ENCODE data around the gene ADAT3.
"Not testable (repeated sequence)": the region's sequence is repeated elsewhere in the genome, so short reads cannot be mapped to it uniquely, and the experiment has no call there.

Gene ADAT3

GRCh38 chr19:1884719-1885334 lies 20.4 kb upstream of the ADAT3 start:
- CTCF ChIA-PET, result no interaction called here
- TF ChIP-seq LEF1 (IDR thresholded peaks at IDR 0.05; ENCODE audit: borderline replicate concordance) (no peak), PKNOX1 (IDR thresholded peaks at IDR 0.05) (no peak), FOXK2 (IDR thresholded peaks at IDR 0.05) (no peak), HDGF (IDR thresholded peaks at IDR 0.05; ENCODE audit: borderline replicate concordance) (no peak), ZNF384 (IDR thresholded peaks at IDR 0.05) (no peak), TARDBP (IDR thresholded peaks at IDR 0.05) (no peak), BHLHE40 (IDR thresholded peaks at IDR 0.05; ENCODE audit: borderline replicate concordance) (no peak), SUZ12 (IDR thresholded peaks at IDR 0.05) (no peak), SP1 (IDR thresholded peaks at IDR 0.05) (no peak), FOXA1 (IDR thresholded peaks at IDR 0.05) (no peak), NFRKB (IDR thresholded peaks at IDR 0.05) (no peak), FOXM1 (IDR thresholded peaks at IDR 0.05; ENCODE audit: borderline replicate concordance) (no peak), CTBP1 (IDR thresholded peaks at IDR 0.05; ENCODE audit: borderline replicate concordance) (no peak), ARNT (IDR thresholded peaks at IDR 0.05) (no peak), L3MBTL2 (conservative IDR thresholded peaks at IDR 0.05) (no peak), ELF4 (IDR thresholded peaks at IDR 0.05) (no peak)
- POLR2A ChIA-PET, result interaction anchor here (1.2 to 1.5 kb wide), 2 partner anchors 8 to 21 kb away, joined by 5 to 15 read pairs; partner anchors contain the start of genes ADAT3 and SCAMP4
- no peak for DNase-seq (ENCODE audit: extremely low spot score)

GRCh38 chr19:1885398-1886119 lies 19.6 kb upstream of the ADAT3 start, which contains the start of gene ABHD17A:
ABHD17A (minus strand) TSS chr19:1885496; CDS start chr19:1881566, 3,930 bp downstream.
- POLR2A ChIA-PET, result interaction anchor here (1.2 to 1.5 kb wide), 2 partner anchors 9 to 20 kb away, joined by 5 to 15 read pairs; partner anchors contain the start of genes ADAT3 and SCAMP4
- DNase-seq (ENCODE audit: extremely low spot score), result peak; percentile 97
- CTCF ChIA-PET, result not testable (repeated sequence)

- POLR2A ChIA-PET, CTCF ChIA-PET: not testable (repeated sequence)
These were observed 18.8 kb upstream of the ADAT3 start for GRCh38 chr19:1886360-1886759.

GRCh38 chr19:1888385-1888784 lies 16.8 kb upstream of the ADAT3 start:
- CTCF ChIA-PET, result no interaction called here
- POLR2A ChIA-PET, result no interaction called here
- DNase-seq (ENCODE audit: extremely low spot score), result no peak
- no peak for TF ChIP-seq SP1 (IDR thresholded peaks at IDR 0.05)
- TF ChIP-seq HDGF (IDR thresholded peaks at IDR 0.05; ENCODE audit: borderline replicate concordance), result no peak
- TF ChIP-seq FOXA1 (IDR thresholded peaks at IDR 0.05), result no peak
- TF ChIP-seq BHLHE40 (IDR thresholded peaks at IDR 0.05; ENCODE audit: borderline replicate concordance), result no peak
- TF ChIP-seq LEF1 (IDR thresholded peaks at IDR 0.05; ENCODE audit: borderline replicate concordance), result no peak
- TF ChIP-seq ARNT (IDR thresholded peaks at IDR 0.05), result no peak
- no peak for TF ChIP-seq ELF4 (IDR thresholded peaks at IDR 0.05)
- no peak for TF ChIP-seq SUZ12 (IDR thresholded peaks at IDR 0.05)
- TF ChIP-seq NFRKB (IDR thresholded peaks at IDR 0.05), result no peak
- TF ChIP-seq FOXM1 (IDR thresholded peaks at IDR 0.05; ENCODE audit: borderline replicate concordance), result no peak

More at GRCh38 chr19:1886360-1886759, 18.8 kb upstream of the ADAT3 start:
- not testable (repeated sequence) for DNase-seq (ENCODE audit: extremely low spot score)

GRCh38 chr19:1889907-1890306 lies 15.3 kb upstream of the ADAT3 start:
- DNase-seq (ENCODE audit: extremely low spot score), result no peak
- ChIA-PET POLR2A (interaction anchor here (1.0 kb wide), 1 partner anchor 16 kb away, joined by 3 read pairs; the partner anchor contains the start of genes ADAT3 and SCAMP4), CTCF (no interaction called here)
- TF ChIP-seq L3MBTL2 (conservative IDR thresholded peaks at IDR 0.05) (no peak), SUZ12 (IDR thresholded peaks at IDR 0.05) (no peak), CTBP1 (IDR thresholded peaks at IDR 0.05; ENCODE audit: borderline replicate concordance) (no peak), ARNT (IDR thresholded peaks at IDR 0.05) (no peak), PKNOX1 (IDR thresholded peaks at IDR 0.05) (no peak), LEF1 (IDR thresholded peaks at IDR 0.05; ENCODE audit: borderline replicate concordance) (no peak), FOXA1 (IDR thresholded peaks at IDR 0.05) (no peak), ZNF384 (IDR thresholded peaks at IDR 0.05) (no peak), ELF4 (IDR thresholded peaks at IDR 0.05) (no peak), FOXK2 (IDR thresholded peaks at IDR 0.05) (no peak), SP1 (IDR thresholded peaks at IDR 0.05) (no peak), TARDBP (IDR thresholded peaks at IDR 0.05) (no peak), BHLHE40 (IDR thresholded peaks at IDR 0.05; ENCODE audit: borderline replicate concordance) (no peak), HDGF (IDR thresholded peaks at IDR 0.05; ENCODE audit: borderline replicate concordance) (no peak)

- no peak for DNase-seq (ENCODE audit: extremely low spot score)
- CTCF ChIA-PET, result no interaction called here
- POLR2A ChIA-PET, result interaction anchor here (1.3 kb wide), 1 partner anchor 12 kb away, joined by 3 read pairs; the partner anchor contains the start of genes ADAT3 and SCAMP4
These were observed 11.4 kb upstream of the ADAT3 start for GRCh38 chr19:1893791-1894190.

GRCh38 chr19:1896508-1896907 lies 8.7 kb upstream of the ADAT3 start:
- DNase-seq (ENCODE audit: extremely low spot score), result no peak
- no peak for TF ChIP-seq SUZ12 (IDR thresholded peaks at IDR 0.05)
- TF ChIP-seq LEF1 (IDR thresholded peaks at IDR 0.05; ENCODE audit: borderline replicate concordance), result no peak
- TF ChIP-seq FOXA1 (IDR thresholded peaks at IDR 0.05), result no peak
- TF ChIP-seq FOXM1 (IDR thresholded peaks at IDR 0.05; ENCODE audit: borderline replicate concordance), result no peak
- TF ChIP-seq BHLHE40 (IDR thresholded peaks at IDR 0.05; ENCODE audit: borderline replicate concordance), result no peak
- ChIA-PET POLR2A (interaction anchor here (0.6 to 1.8 kb wide), 3 partner anchors 9 to 34 kb away, joined by 4 to 7 read pairs (median 5); no protein-coding TSS in a partner anchor), CTCF (interaction anchor here (1.5 kb wide), 1 partner anchor 13 kb away, joined by 5 read pairs; no protein-coding TSS in a partner anchor)

More at GRCh38 chr19:1893791-1894190, 11.4 kb upstream of the ADAT3 start:
- TF ChIP-seq ZNF384 (IDR thresholded peaks at IDR 0.05), result no peak
- TF ChIP-seq FOXM1 (IDR thresholded peaks at IDR 0.05; ENCODE audit: borderline replicate concordance), result no peak
- no peak for TF ChIP-seq CTBP1 (IDR thresholded peaks at IDR 0.05; ENCODE audit: borderline replicate concordance)
- TF ChIP-seq ELF4 (IDR thresholded peaks at IDR 0.05), result no peak

All from HEK293T (cell line).